ENCODE data around the gene PLCXD3.

DNA sequence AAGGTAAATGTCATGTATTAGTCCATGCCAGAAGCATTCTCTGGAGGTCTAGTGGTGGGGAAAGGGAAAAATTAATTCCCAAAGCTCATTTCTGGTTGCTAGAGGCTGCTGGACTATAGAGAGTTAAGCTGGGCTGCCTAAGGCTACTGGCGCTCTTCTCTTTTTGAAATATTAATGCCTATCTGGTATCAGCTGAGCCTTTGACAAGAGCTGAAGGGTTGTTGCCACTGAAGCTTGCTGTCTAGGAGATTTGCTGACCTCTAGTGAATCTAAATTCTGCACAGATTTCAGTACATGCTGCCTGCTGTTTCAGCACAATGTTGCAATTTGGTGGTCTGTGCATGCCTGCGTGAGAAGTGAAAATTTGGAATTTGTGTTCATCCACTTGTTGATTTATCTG lies 29.1 kb upstream of the PLCXD3 start:
- TF ChIP-seq, protein P1, sequence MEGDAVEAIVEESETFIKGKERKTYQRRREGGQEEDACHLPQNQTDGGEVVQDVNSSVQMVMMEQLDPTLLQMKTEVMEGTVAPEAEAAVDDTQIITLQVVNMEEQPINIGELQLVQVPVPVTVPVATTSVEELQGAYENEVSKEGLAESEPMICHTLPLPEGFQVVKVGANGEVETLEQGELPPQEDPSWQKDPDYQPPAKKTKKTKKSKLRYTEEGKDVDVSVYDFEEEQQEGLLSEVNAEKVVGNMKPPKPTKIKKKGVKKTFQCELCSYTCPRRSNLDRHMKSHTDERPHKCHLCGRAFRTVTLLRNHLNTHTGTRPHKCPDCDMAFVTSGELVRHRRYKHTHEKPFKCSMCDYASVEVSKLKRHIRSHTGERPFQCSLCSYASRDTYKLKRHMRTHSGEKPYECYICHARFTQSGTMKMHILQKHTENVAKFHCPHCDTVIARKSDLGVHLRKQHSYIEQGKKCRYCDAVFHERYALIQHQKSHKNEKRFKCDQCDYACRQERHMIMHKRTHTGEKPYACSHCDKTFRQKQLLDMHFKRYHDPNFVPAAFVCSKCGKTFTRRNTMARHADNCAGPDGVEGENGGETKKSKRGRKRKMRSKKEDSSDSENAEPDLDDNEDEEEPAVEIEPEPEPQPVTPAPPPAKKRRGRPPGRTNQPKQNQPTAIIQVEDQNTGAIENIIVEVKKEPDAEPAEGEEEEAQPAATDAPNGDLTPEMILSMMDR (IDR thresholded peaks at IDR 0.05), result no peak
- TF ChIP-seq POLR2AphosphoS5 (IDR thresholded peaks at IDR 0.05) (no peak), POLR2A (IDR thresholded peaks at IDR 0.05) (no peak)

Measured in upper lobe of left lung (tissue), 4 donors.